ENCODE measurements around the gene UPP2.

UPP2 gene

GRCh38 chr2:158134055-158134454, 32.4 kb downstream of the UPP2 start:
- no peaks in the 10 kb centered on the region for H3K27me3 ChIP-seq (ENCODE audit: insufficient read depth, low read length)
- H3K4me1 ChIP-seq (ENCODE audit: insufficient read depth, low read length) = no peaks in the 10 kb centered on the region
- H3K4me3 ChIP-seq (ENCODE audit: low read length) = no peak overlapping the region
- H3K36me3 ChIP-seq (ENCODE audit: insufficient read depth, low read length) = no peaks in the 10 kb centered on the region
- H3K9me3 ChIP-seq (ENCODE audit: low read length) = no peaks in the 10 kb centered on the region
- H2AFZ ChIP-seq (ENCODE audit: low read depth, low read length) = no peak overlapping the region

- no peaks in the 10 kb centered on the region for H3K4me1 ChIP-seq (ENCODE audit: insufficient read depth, low read length)
- H2AFZ ChIP-seq (ENCODE audit: low read depth, low read length) = no peak overlapping the region
- no peak overlapping the region for H3K4me3 ChIP-seq (ENCODE audit: low read length)
- no peaks in the 10 kb centered on the region for H3K36me3 ChIP-seq (ENCODE audit: insufficient read depth, low read length)
- H3K27me3 ChIP-seq (ENCODE audit: insufficient read depth, low read length) = no peaks in the 10 kb centered on the region
- no peaks in the 10 kb centered on the region for H3K9me3 ChIP-seq (ENCODE audit: low read length)
Measured at GRCh38 chr2:158134655-158135054, 33.0 kb downstream of the UPP2 start.

- Histone ChIP-seq H3K9me3 (ENCODE audit: low read length) (no peaks in the 10 kb centered on the region), H3K27me3 (ENCODE audit: insufficient read depth, low read length) (no peaks in the 10 kb centered on the region), H3K36me3 (ENCODE audit: insufficient read depth, low read length) (no peaks in the 10 kb centered on the region), H3K4me1 (ENCODE audit: insufficient read depth, low read length) (no peaks in the 10 kb centered on the region), H2AFZ (ENCODE audit: low read depth, low read length) (no peak overlapping the region), H3K4me3 (ENCODE audit: low read length) (no peak overlapping the region)
Measured at GRCh38 chr2:158135096-158135495, 33.4 kb downstream of the UPP2 start.

GRCh38 chr2:158138255-158138654, 36.6 kb downstream of the UPP2 start:
- no peak overlapping the region for H3K4me3 ChIP-seq (ENCODE audit: low read length)
- no peaks in the 10 kb centered on the region for H3K36me3 ChIP-seq (ENCODE audit: insufficient read depth, low read length)
- no peaks in the 10 kb centered on the region for H3K4me1 ChIP-seq (ENCODE audit: insufficient read depth, low read length)
- H3K9me3 ChIP-seq (ENCODE audit: low read length) = no peaks in the 10 kb centered on the region
- no peaks in the 10 kb centered on the region for H3K27me3 ChIP-seq (ENCODE audit: insufficient read depth, low read length)
- H2AFZ ChIP-seq (ENCODE audit: low read depth, low read length) = no peak overlapping the region

- Histone ChIP-seq H2AFZ (ENCODE audit: low read depth, low read length) (no peak overlapping the region), H3K9me3 (ENCODE audit: low read length) (no peaks in the 10 kb centered on the region), H3K4me3 (ENCODE audit: low read length) (no peak overlapping the region), H3K4me1 (ENCODE audit: insufficient read depth, low read length) (no peaks in the 10 kb centered on the region), H3K27me3 (ENCODE audit: insufficient read depth, low read length) (no peaks in the 10 kb centered on the region), H3K36me3 (ENCODE audit: insufficient read depth, low read length) (no peaks in the 10 kb centered on the region)
Measured at GRCh38 chr2:158140201-158140600, 38.5 kb downstream of the UPP2 start.

GRCh38 chr2:158142165-158142564, 40.5 kb downstream of the UPP2 start:
- H3K36me3 ChIP-seq (ENCODE audit: insufficient read depth, low read length) = no peaks in the 10 kb centered on the region
- H3K4me3 ChIP-seq (ENCODE audit: low read length) = no peak overlapping the region
- no peaks in the 10 kb centered on the region for H3K9me3 ChIP-seq (ENCODE audit: low read length)
- H3K27me3 ChIP-seq (ENCODE audit: insufficient read depth, low read length) = no peaks in the 10 kb centered on the region
- H3K4me1 ChIP-seq (ENCODE audit: insufficient read depth, low read length) = no peaks in the 10 kb centered on the region
- no peak overlapping the region for H2AFZ ChIP-seq (ENCODE audit: low read depth, low read length)

- no peaks in the 10 kb centered on the region for H3K4me1 ChIP-seq (ENCODE audit: insufficient read depth, low read length)
- H3K27me3 ChIP-seq (ENCODE audit: insufficient read depth, low read length) = no peaks in the 10 kb centered on the region
- no peak overlapping the region for H2AFZ ChIP-seq (ENCODE audit: low read depth, low read length)
- no peaks in the 10 kb centered on the region for H3K36me3 ChIP-seq (ENCODE audit: insufficient read depth, low read length)
- H3K4me3 ChIP-seq (ENCODE audit: low read length) = no peak overlapping the region
- no peaks in the 10 kb centered on the region for H3K9me3 ChIP-seq (ENCODE audit: low read length)
Measured at GRCh38 chr2:158142568-158143332, 41.1 kb downstream of the UPP2 start.

GRCh38 chr2:158143703-158144360, 42.2 kb downstream of the UPP2 start:
- Histone ChIP-seq H3K9me3 (ENCODE audit: low read length) (no peaks in the 10 kb centered on the region), H3K4me1 (ENCODE audit: insufficient read depth, low read length) (no peaks in the 10 kb centered on the region), H3K36me3 (ENCODE audit: insufficient read depth, low read length) (no peaks in the 10 kb centered on the region), H3K27me3 (ENCODE audit: insufficient read depth, low read length) (no peaks in the 10 kb centered on the region), H3K4me3 (ENCODE audit: low read length) (no peak overlapping the region), H2AFZ (ENCODE audit: low read depth, low read length) (no peak overlapping the region)

- no peaks in the 10 kb centered on the region for H3K9me3 ChIP-seq (ENCODE audit: low read length)
- no peak overlapping the region for H2AFZ ChIP-seq (ENCODE audit: low read depth, low read length)
- H3K36me3 ChIP-seq (ENCODE audit: insufficient read depth, low read length) = no peaks in the 10 kb centered on the region
- H3K4me3 ChIP-seq (ENCODE audit: low read length) = no peak overlapping the region
- H3K4me1 ChIP-seq (ENCODE audit: insufficient read depth, low read length) = no peaks in the 10 kb centered on the region
- no peaks in the 10 kb centered on the region for H3K27me3 ChIP-seq (ENCODE audit: insufficient read depth, low read length)
Measured at GRCh38 chr2:158144914-158145625, 43.4 kb downstream of the UPP2 start.

GRCh38 chr2:158153270-158154015, 51.8 kb downstream of the UPP2 start:
- H3K4me1 ChIP-seq (ENCODE audit: insufficient read depth, low read length) = no peaks in the 10 kb centered on the region
- H3K4me3 ChIP-seq (ENCODE audit: low read length) = no peak overlapping the region
- H2AFZ ChIP-seq (ENCODE audit: low read depth, low read length) = no peak overlapping the region
- no peaks in the 10 kb centered on the region for H3K36me3 ChIP-seq (ENCODE audit: insufficient read depth, low read length)
- no peaks in the 10 kb centered on the region for H3K27me3 ChIP-seq (ENCODE audit: insufficient read depth, low read length)
- no peaks in the 10 kb centered on the region for H3K9me3 ChIP-seq (ENCODE audit: low read length)

GRCh38 chr2:158154596-158154995, 52.9 kb downstream of the UPP2 start:
- no peaks in the 10 kb centered on the region for H3K36me3 ChIP-seq (ENCODE audit: insufficient read depth, low read length)
- H3K4me3 ChIP-seq (ENCODE audit: low read length) = no peak overlapping the region
- no peaks in the 10 kb centered on the region for H3K4me1 ChIP-seq (ENCODE audit: insufficient read depth, low read length)
- no peak overlapping the region for H2AFZ ChIP-seq (ENCODE audit: low read depth, low read length)
- no peaks in the 10 kb centered on the region for H3K9me3 ChIP-seq (ENCODE audit: low read length)
- no peaks in the 10 kb centered on the region for H3K27me3 ChIP-seq (ENCODE audit: insufficient read depth, low read length)

GRCh38 chr2:158172719-158173118, 71.0 kb downstream of the UPP2 start:
- Histone ChIP-seq H3K27me3 (ENCODE audit: insufficient read depth, low read length) (no peaks in the 10 kb centered on the region), H3K36me3 (ENCODE audit: insufficient read depth, low read length) (no peaks in the 10 kb centered on the region), H3K4me3 (ENCODE audit: low read length) (no peak overlapping the region), H3K9me3 (ENCODE audit: low read length) (no peaks in the 10 kb centered on the region), H3K4me1 (ENCODE audit: insufficient read depth, low read length) (no peaks in the 10 kb centered on the region), H2AFZ (ENCODE audit: low read depth, low read length) (no peak overlapping the region)

- H3K4me3 ChIP-seq (ENCODE audit: low read length) = no peak overlapping the region
- H3K4me1 ChIP-seq (ENCODE audit: insufficient read depth, low read length) = no peaks in the 10 kb centered on the region
- no peak overlapping the region for H2AFZ ChIP-seq (ENCODE audit: low read depth, low read length)
- no peaks in the 10 kb centered on the region for H3K36me3 ChIP-seq (ENCODE audit: insufficient read depth, low read length)
- H3K27me3 ChIP-seq (ENCODE audit: insufficient read depth, low read length) = no peaks in the 10 kb centered on the region
- no peaks in the 10 kb centered on the region for H3K9me3 ChIP-seq (ENCODE audit: low read length)
Measured at GRCh38 chr2:158174495-158174894, 72.8 kb downstream of the UPP2 start.
